K562 (cell line): ENCODE data around the gene REEP3. TPM values are rescaled to one million over a fixed set of nuclear protein-coding genes. Genes with fewer than 3 reads are reported as not detected.
A peak's percentile ranks its signal among the peaks of the same experiment; 100 is the strongest.

Experiments used
- BRCA1 ChIP-seq, 2 experiments: fragments of 450-650 bp in 1 of 2; sonication (generic) in 1 of 2; formaldehyde crosslinking in 1 of 2; IDR thresholded peaks; 2 replicates each; pipeline versions ENCODE4 v1.5.0 to v1.6.1; 2017 to 2020; ENCODE audit warnings: mild to moderate bottlenecking in 1 of 2, missing genetic modification reagents in 1 of 2
- E2F3 ChIP-seq: fragments of 250-450 bp; sonication (Bioruptor Pico); IDR thresholded peaks from 2 replicates; pipeline ENCODE4 v1.4.0; 2020; ENCODE audit warnings: mild to moderate bottlenecking
- GATAD2B ChIP-seq: fragments of 450-650 bp; IDR thresholded peaks from 2 replicates; pipeline ENCODE4 v1.6.1; 2017; ENCODE audit warnings: mild to moderate bottlenecking, borderline replicate concordance
- GTF2A2 ChIP-seq: IDR thresholded peaks from 2 replicates; pipeline ENCODE4 v1.6.1; 2016; ENCODE audit warnings: mild to moderate bottlenecking, missing genetic modification characterization, missing compliant biosample characterization
- HEY1 ChIP-seq: fragments of 250-450 bp; sonication (Bioruptor Pico); IDR thresholded peaks from 2 replicates; pipeline ENCODE4 v1.5.0; 2020; ENCODE audit warnings: mild to moderate bottlenecking, moderate library complexity, borderline replicate concordance
- HMGN3 ChIP-seq: IDR thresholded peaks from 2 replicates; pipeline ENCODE4 v1.6.1; 2011; ENCODE audit warnings: borderline replicate concordance, low read depth, mild to moderate bottlenecking, mixed read lengths, low read length; ENCODE audit not compliant: insufficient read length; ENCODE audit errors: extremely low read depth
- MYC ChIP-seq, 2 experiments: fragments of 250-450 bp in 1 of 2; sonication (Bioruptor Pico) in 1 of 2; IDR thresholded peaks; 2 replicates each; pipeline versions ENCODE4 v1.5.1 to v1.6.1; 2012 to 2021; ENCODE audit warnings: low read depth in 2 of 2, borderline replicate concordance in 1 of 2, improper control_type of control experiment in 1 of 2, low read length in 1 of 2, mild to moderate bottlenecking in 1 of 2, moderate library complexity in 1 of 2
- NONO ChIP-seq, 2 experiments: fragments of 200-400 bp in 1 of 2; fragments of 450-650 bp in 1 of 2; formaldehyde crosslinking in 1 of 2; IDR thresholded peaks; 2 replicates each; pipeline ENCODE4 v1.6.1; 2017; ENCODE audit warnings: low read depth in 2 of 2, mild to moderate bottlenecking in 2 of 2, moderate library complexity in 2 of 2, low read length in 1 of 2
- POLR2B ChIP-seq: fragments of 450-650 bp; IDR thresholded peaks from 2 replicates; pipeline ENCODE4 v1.6.1; 2018; ENCODE audit warnings: low read depth; ENCODE audit not compliant: partially characterized antibody
- RFX7 ChIP-seq: fragments of 250-450 bp; sonication (Bioruptor Pico); IDR thresholded peaks from 2 replicates; pipeline ENCODE4 v1.5.1; 2021; ENCODE audit warnings: mild to moderate bottlenecking
- SAP30 ChIP-seq: fragments of 200-600 bp; sonication (generic); IDR thresholded peaks from 2 replicates; pipeline ENCODE4 v1.6.1; 2012; ENCODE audit warnings: borderline replicate concordance, low read depth, mild to moderate bottlenecking, moderate library complexity, low read length, control low read depth, inconsistent platforms; ENCODE audit not compliant: insufficient read depth, poor library complexity, severe bottlenecking
- TOE1 ChIP-seq, 2 experiments: fragments of 450-650 bp in 1 of 2; sonication (generic) in 1 of 2; formaldehyde crosslinking in 1 of 2; IDR thresholded peaks; 2 replicates each; pipeline versions ENCODE4 v1.7.1 to v1.8.0; 2016 to 2022; ENCODE audit warnings: borderline replicate concordance in 2 of 2, mild to moderate bottlenecking in 2 of 2, antibody characterized with exemption in 1 of 2, inconsistent platforms in 1 of 2, low read depth in 1 of 2, missing genetic modification reagents in 1 of 2, moderate library complexity in 1 of 2
- ZNF121 ChIP-seq: sonication (generic); formaldehyde crosslinking; conservative IDR thresholded peaks from 2 replicates; pipeline ENCODE4 v1.8.0; 2022; ENCODE audit warnings: missing genetic modification reagents
- ZNF41 ChIP-seq: fragments of 250-450 bp; sonication (Bioruptor Pico); conservative IDR thresholded peaks from 2 replicates; pipeline ENCODE4 v1.4.0; 2020; ENCODE audit warnings: mild to moderate bottlenecking
- ZNF696 ChIP-seq: fragments of 250-450 bp; sonication (Bioruptor Pico); conservative IDR thresholded peaks from 2 replicates; pipeline ENCODE4 v1.4.0; 2020; ENCODE audit warnings: mild to moderate bottlenecking, moderate library complexity
- polyA plus RNA-seq, 8 experiments: library from polyadenylated mRNA; depleted of rRNA in 4 of 8; stranded (reverse) in 5 of 8; unstranded in 3 of 8; fragments of >200 nt; fragmentation: Nextera tagmentation in 2 of 8; fragmentation: Illumina TruSeq in 1 of 8; extraction: Ambion mirVana in 2 of 8; extraction: Trizol in 1 of 8; gene quantifications; 2 replicates each; pipeline versions ENCODE4 v1.2.1 to v1.2.3, GENCODE V29; 2011 to 2014; ENCODE audit warnings: inconsistent platforms in 1 of 8, missing spikeins in 1 of 8
- total RNA-seq, 7 experiments: library from RNA; depleted of rRNA in 6 of 7; stranded (reverse); fragments of >200 nt in 6 of 7; fragmentation: Illumina TruSeq in 2 of 7; extraction: Trizol in 2 of 7; gene quantifications; 2 replicates each; pipeline versions ENCODE4 v1.2.1 to v1.2.3, GENCODE V29; 2011 to 2021; ENCODE audit warnings: low replicate concordance in 1 of 7
- TF ChIP-seq, protein P1 (sequence below): IDR thresholded peaks from 3 replicates; pipeline ENCODE4 v1.6.1; 2011; ENCODE audit warnings: borderline replicate concordance, mild to moderate bottlenecking, moderate library complexity; ENCODE audit not compliant: insufficient read length; ENCODE audit errors: extremely low read depth
- TF ChIP-seq, protein P2 (sequence below): sonication (generic); formaldehyde crosslinking; IDR thresholded peaks from 2 replicates; pipeline ENCODE4 v1.8.0; 2022; ENCODE audit warnings: missing genetic modification reagents, mild to moderate bottlenecking, borderline replicate concordance
- TF ChIP-seq, protein P3 (sequence below): fragments of 250-450 bp; sonication (Bioruptor Pico); IDR thresholded peaks from 2 replicates; pipeline ENCODE4 v1.5.0; 2022; ENCODE audit warnings: mild to moderate bottlenecking

The REEP3 gene
- total and polyA plus RNA-seq, 9 of the 15 experiments (the other 6 are each of a cell fraction or from before 2014, with no cell fraction given), result 3.4 to 13.4 (median 9.2) TPM

DNA sequence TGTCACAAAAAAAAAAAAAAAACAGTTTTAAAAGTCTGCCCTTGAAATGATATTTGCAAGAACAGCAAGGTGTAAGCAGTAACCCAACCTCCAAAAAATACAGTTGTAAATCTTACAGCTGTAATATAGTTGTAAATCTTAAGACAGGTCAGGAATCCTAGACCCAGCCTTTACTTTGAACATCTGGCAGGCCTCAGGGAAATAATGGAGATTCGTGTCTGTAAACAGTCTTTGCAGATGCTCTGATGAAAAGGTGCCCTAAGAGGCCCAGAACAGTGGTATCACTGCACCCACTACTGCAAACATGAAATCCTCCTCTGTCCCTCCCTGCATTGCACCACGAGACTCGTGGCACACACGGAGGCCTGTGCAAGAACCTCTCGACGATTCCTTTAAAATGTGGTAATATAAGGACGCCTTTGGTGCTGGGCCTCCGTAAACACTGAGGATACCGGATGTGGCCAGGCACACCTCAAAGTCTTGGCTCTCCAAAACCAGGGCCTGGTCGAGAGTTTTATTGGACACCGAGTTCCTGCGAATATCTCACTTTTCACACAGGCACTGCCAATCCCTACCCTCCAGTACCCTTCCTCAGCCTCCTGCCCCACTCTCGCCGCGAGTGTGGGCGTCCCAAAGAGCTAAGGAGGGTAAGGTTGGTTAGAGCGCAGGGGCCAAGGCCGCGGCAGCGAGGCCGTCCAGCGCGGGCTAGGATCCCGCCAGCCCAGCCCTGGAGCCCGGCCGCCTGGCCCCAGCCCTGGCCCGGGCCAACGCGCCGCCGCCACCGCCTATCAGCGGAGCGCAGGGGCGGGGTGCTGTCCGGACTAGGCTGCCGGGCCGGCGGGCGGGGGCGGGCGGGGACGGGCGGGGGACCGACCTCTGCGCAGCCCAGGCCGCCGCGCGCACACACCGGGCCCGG lies at the start of gene REEP3 (continued):
- TF ChIP-seq MYC (IDR thresholded peaks at IDR 0.05; ENCODE audit: low read depth, low read length) (peak; percentile 41; the same call in 1 of the 2 replicates), MYC (CRISPR knock-in tag; IDR thresholded peaks at IDR 0.05; ENCODE audit: borderline replicate concordance, low read depth) (0 out of 2 replicates have a peak, but pooled peaks have one; percentile 25), GTF2A2 (tag) (no peak), RFX7 (CRISPR knock-in tag) (no peak), BRCA1 (IDR thresholded peaks at IDR 0.05) (no peak), BRCA1 (CRISPR knock-in tag; IDR thresholded peaks at IDR 0.05) (no peak), ZNF41 (CRISPR knock-in tag) (0 out of 2 replicates have a peak, but pooled peaks have one; percentile 50), TOE1 (IDR thresholded peaks at IDR 0.05; ENCODE audit: borderline replicate concordance) (peak; percentile 21; the same call in 1 of the 2 replicates), TOE1 (CRISPR knock-in tag; IDR thresholded peaks at IDR 0.05; ENCODE audit: borderline replicate concordance, low read depth) (0 out of 2 replicates have a peak, but pooled peaks have one; percentile 51), NONO (IDR thresholded peaks at IDR 0.05; ENCODE audit: low read depth in 2 of 2, low read length in 1 of 2) (0 out of 4 replicates have a peak, but pooled peaks of 1 of the 2 experiments have one; percentile 38), ZNF121 (no peak), POLR2B (no peak), ZNF696 (no peak), HEY1 (no peak), E2F3 (CRISPR knock-in tag) (0 out of 2 replicates have a peak, but pooled peaks have one; percentile 82), HMGN3 (no peak), SAP30 (no peak), GATAD2B (no peak)
- TF ChIP-seq, protein P1, sequence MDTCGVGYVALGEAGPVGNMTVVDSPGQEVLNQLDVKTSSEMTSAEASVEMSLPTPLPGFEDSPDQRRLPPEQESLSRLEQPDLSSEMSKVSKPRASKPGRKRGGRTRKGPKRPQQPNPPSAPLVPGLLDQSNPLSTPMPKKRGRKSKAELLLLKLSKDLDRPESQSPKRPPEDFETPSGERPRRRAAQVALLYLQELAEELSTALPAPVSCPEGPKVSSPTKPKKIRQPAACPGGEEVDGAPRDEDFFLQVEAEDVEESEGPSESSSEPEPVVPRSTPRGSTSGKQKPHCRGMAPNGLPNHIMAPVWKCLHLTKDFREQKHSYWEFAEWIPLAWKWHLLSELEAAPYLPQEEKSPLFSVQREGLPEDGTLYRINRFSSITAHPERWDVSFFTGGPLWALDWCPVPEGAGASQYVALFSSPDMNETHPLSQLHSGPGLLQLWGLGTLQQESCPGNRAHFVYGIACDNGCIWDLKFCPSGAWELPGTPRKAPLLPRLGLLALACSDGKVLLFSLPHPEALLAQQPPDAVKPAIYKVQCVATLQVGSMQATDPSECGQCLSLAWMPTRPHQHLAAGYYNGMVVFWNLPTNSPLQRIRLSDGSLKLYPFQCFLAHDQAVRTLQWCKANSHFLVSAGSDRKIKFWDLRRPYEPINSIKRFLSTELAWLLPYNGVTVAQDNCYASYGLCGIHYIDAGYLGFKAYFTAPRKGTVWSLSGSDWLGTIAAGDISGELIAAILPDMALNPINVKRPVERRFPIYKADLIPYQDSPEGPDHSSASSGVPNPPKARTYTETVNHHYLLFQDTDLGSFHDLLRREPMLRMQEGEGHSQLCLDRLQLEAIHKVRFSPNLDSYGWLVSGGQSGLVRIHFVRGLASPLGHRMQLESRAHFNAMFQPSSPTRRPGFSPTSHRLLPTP, result no peak
- TF ChIP-seq, protein P2, sequence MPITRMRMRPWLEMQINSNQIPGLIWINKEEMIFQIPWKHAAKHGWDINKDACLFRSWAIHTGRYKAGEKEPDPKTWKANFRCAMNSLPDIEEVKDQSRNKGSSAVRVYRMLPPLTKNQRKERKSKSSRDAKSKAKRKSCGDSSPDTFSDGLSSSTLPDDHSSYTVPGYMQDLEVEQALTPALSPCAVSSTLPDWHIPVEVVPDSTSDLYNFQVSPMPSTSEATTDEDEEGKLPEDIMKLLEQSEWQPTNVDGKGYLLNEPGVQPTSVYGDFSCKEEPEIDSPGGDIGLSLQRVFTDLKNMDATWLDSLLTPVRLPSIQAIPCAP (CRISPR knock-in tag), result 0 out of 2 replicates have a peak, but pooled peaks have one; percentile 70
- TF ChIP-seq, protein P3, sequence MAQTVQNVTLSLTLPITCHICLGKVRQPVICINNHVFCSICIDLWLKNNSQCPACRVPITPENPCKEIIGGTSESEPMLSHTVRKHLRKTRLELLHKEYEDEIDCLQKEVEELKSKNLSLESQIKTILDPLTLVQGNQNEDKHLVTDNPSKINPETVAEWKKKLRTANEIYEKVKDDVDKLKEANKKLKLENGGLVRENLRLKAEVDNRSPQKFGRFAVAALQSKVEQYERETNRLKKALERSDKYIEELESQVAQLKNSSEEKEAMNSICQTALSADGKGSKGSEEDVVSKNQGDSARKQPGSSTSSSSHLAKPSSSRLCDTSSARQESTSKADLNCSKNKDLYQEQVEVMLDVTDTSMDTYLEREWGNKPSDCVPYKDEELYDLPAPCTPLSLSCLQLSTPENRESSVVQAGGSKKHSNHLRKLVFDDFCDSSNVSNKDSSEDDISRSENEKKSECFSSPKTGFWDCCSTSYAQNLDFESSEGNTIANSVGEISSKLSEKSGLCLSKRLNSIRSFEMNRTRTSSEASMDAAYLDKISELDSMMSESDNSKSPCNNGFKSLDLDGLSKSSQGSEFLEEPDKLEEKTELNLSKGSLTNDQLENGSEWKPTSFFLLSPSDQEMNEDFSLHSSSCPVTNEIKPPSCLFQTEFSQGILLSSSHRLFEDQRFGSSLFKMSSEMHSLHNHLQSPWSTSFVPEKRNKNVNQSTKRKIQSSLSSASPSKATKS (CRISPR knock-in tag), result no peak
